Smooth muscle cell (in vitro differentiated cells): ENCODE results near the gene MAP3K1. TPM values are rescaled to one million over a fixed set of nuclear protein-coding genes. Genes with fewer than 3 reads are reported as not detected.
"Not testable (repeated sequence)": the region's sequence is repeated elsewhere in the genome, so short reads cannot be mapped to it uniquely, and the experiment has no call there.

Experiments
- DNase-seq: peaks from one replicate; lab custom pipeline; 2025; ENCODE audit not compliant: unreplicated experiment; lab: John Stamatoyannopoulos, UW
- H2AFZ ChIP-seq: fragments of 200-600 bp; sonication (generic); 2 replicates; pipeline ENCODE4 v1.6.0; 2016; ENCODE audit warnings: antibody characterized with exemption, low read depth, mild to moderate bottlenecking
- H3F3A ChIP-seq: fragments of 200-600 bp; sonication (generic); 2 replicates; pipeline ENCODE4 v1.6.0; 2017; ENCODE audit warnings: antibody characterized with exemption, low read depth
- H3K27ac ChIP-seq: fragments of 200-600 bp; sonication (generic); 2 replicates; pipeline ENCODE4 v1.5.1; 2016; ENCODE audit warnings: low read depth, mild to moderate bottlenecking
- H3K27me3 ChIP-seq: fragments of 200-600 bp; sonication (generic); 2 replicates; pipeline ENCODE4 v1.6.1; 2016; ENCODE audit warnings: low read depth, mild to moderate bottlenecking
- H3K36me3 ChIP-seq: fragments of 200-600 bp; sonication (generic); 2 replicates; pipeline ENCODE4 v1.5.1; 2016; ENCODE audit warnings: low read depth
- H3K4me1 ChIP-seq: fragments of 200-600 bp; sonication (generic); 2 replicates; pipeline ENCODE4 v1.5.1; 2016; ENCODE audit warnings: low read depth
- H3K4me2 ChIP-seq: fragments of 200-600 bp; sonication (generic); 2 replicates; pipeline ENCODE4 v1.6.0; 2016; ENCODE audit warnings: mild to moderate bottlenecking
- H3K4me3 ChIP-seq: fragments of 200-600 bp; sonication (generic); 2 replicates; pipeline ENCODE4 v1.5.1; 2016; ENCODE audit warnings: mild to moderate bottlenecking
- H3K79me2 ChIP-seq: fragments of 200-600 bp; sonication (generic); 2 replicates; pipeline ENCODE4 v1.6.0; 2016; ENCODE audit warnings: low read depth, mild to moderate bottlenecking
- H3K9ac ChIP-seq: fragments of 200-600 bp; sonication (generic); 2 replicates; pipeline ENCODE4 v1.6.0; 2016; ENCODE audit warnings: low read depth
- H3K9me3 ChIP-seq: fragments of 200-600 bp; sonication (generic); replicated peaks from 2 replicates; pipeline ENCODE4 v1.5.1; 2016; ENCODE audit warnings: low read depth
- H4K20me1 ChIP-seq: fragments of 200-600 bp; sonication (generic); 2 replicates; pipeline ENCODE4 v1.6.0; 2016; ENCODE audit warnings: low read depth
- CTCF ChIP-seq: fragments of 200-600 bp; sonication (generic); IDR thresholded peaks from 2 replicates; pipeline ENCODE4 v1.5.1; 2017; ENCODE audit warnings: borderline replicate concordance, mild to moderate bottlenecking, antibody characterized with exemption; ENCODE audit not compliant: insufficient read depth, poor library complexity, severe bottlenecking
- WGBS: methylation state at CpG from one replicate; pipeline ENCODE4 v1.1.7; 2016; ENCODE audit warnings: low lambda C conversion rate; 5-methylcytosine and 5-hydroxymethylcytosine counted together
- polyA plus RNA-seq: library from polyadenylated mRNA; unstranded; fragments of >200 nt; fragmentation: Nextera tagmentation; extraction: Ambion mirVana; gene quantifications from 2 replicates; pipeline ENCODE4 v1.2.1, GENCODE V29; 2016
- total RNA-seq: library from RNA; depleted of rRNA; stranded (reverse); fragments of >200 nt; gene quantifications from 2 replicates; pipeline ENCODE4 v1.2.3, GENCODE V29; 2014

The MAP3K1 gene
- total and polyA plus RNA-seq, 2 experiments from 2014 or later, result 11.2 to 30.1 TPM

- 89% methylated on average over 6 of the region's 6 CpGs for WGBS
- H3K79me2 ChIP-seq, result no peaks in the 10 kb centered on the region
Observed at GRCh38 chr5:56772767-56773166, 42.6 kb upstream of the MAP3K1 start.

GRCh38 chr5:56774957-56775356 lies 40.4 kb upstream of the MAP3K1 start:
- Histone ChIP-seq H3K9ac (no peak overlapping the region), H3K4me3 (no peak overlapping the region), H3K27ac (no peak overlapping the region), H3F3A (no peaks in the 10 kb centered on the region), H3K79me2 (no peaks in the 10 kb centered on the region), H4K20me1 (no peaks in the 10 kb centered on the region), H3K9me3 (no peaks in the 10 kb centered on the region), H3K27me3 (no peaks in the 10 kb centered on the region), H3K4me1 (no peaks in the 10 kb centered on the region), H3K4me2 (no peak overlapping the region), H3K36me3 (no peaks in the 10 kb centered on the region), H2AFZ (no peak overlapping the region)
- DNase-seq, result no peak
- TF ChIP-seq CTCF, result no peak
- WGBS, result 41% methylated on average over 3 of the region's 3 CpGs

More at GRCh38 chr5:56772767-56773166, 42.6 kb upstream of the MAP3K1 start:
- Histone ChIP-seq H3K9me3 (no peaks in the 10 kb centered on the region), H3K27me3 (no peaks in the 10 kb centered on the region), H3K4me1 (no peaks in the 10 kb centered on the region), H3K36me3 (no peaks in the 10 kb centered on the region), H3K9ac (no peak overlapping the region), H4K20me1 (no peaks in the 10 kb centered on the region), H3K27ac (no peak overlapping the region), H3F3A (no peaks in the 10 kb centered on the region), H3K4me3 (no peak overlapping the region), H2AFZ (no peak overlapping the region), H3K4me2 (no peak overlapping the region)
- TF ChIP-seq CTCF, result no peak
- DNase-seq, result no peak

GRCh38 chr5:56776212-56776846 lies 39.0 kb upstream of the MAP3K1 start:
- H2AFZ ChIP-seq, H3K4me3 ChIP-seq, H3K36me3 ChIP-seq, H3K4me1 ChIP-seq, H3K27ac ChIP-seq, DNase-seq, H3K27me3 ChIP-seq, H3K9me3 ChIP-seq, H3K9ac ChIP-seq, H3K4me2 ChIP-seq, H4K20me1 ChIP-seq, H3K79me2 ChIP-seq, H3F3A ChIP-seq: not testable (repeated sequence)
- WGBS, result 96% methylated on average over 2 of the region's 2 CpGs

GRCh38 chr5:56783261-56783660 lies 32.1 kb upstream of the MAP3K1 start:
- Histone ChIP-seq H3K9me3 (no peaks in the 10 kb centered on the region), H2AFZ (no peak overlapping the region), H4K20me1 (no peaks in the 10 kb centered on the region), H3K4me2 (no peak overlapping the region), H3K4me3 (no peak overlapping the region), H3K79me2 (no peaks in the 10 kb centered on the region), H3K27me3 (no peaks in the 10 kb centered on the region), H3K36me3 (no peaks in the 10 kb centered on the region), H3F3A (no peaks in the 10 kb centered on the region), H3K4me1 (no peaks in the 10 kb centered on the region), H3K9ac (no peak overlapping the region), H3K27ac (no peak overlapping the region)
- no peak for TF ChIP-seq CTCF
- DNase-seq, result no peak
- 69% methylated on average over 2 of the region's 2 CpGs for WGBS
